GM12875 (cell line): Measurements from ENCODE around the gene CELF2.

Source experiments
- H3K4me3 ChIP-seq: one replicate; pipeline ENCODE4 v1.5.1; 2011; ENCODE audit warnings: low read depth, low read length, control low read depth
- CTCF ChIP-seq: IDR thresholded peaks from 2 replicates; pipeline ENCODE4 v1.5.1; 2011; ENCODE audit warnings: low read depth, mild to moderate bottlenecking, control low read depth, inconsistent platforms, low read length, moderate library complexity, borderline replicate concordance; ENCODE audit not compliant: insufficient read depth

The CELF2 gene

GRCh38 chr10:11235771-11236170 is 218.1 kb downstream of the CELF2 start:
- H3K4me3 ChIP-seq = no peak overlapping the region
- no peak for TF ChIP-seq CTCF

- H3K4me3 ChIP-seq = no peak overlapping the region
- no peak for TF ChIP-seq CTCF
These were observed 218.6 kb downstream of the CELF2 start for GRCh38 chr10:11236234-11236633.

GRCh38 chr10:11237571-11237970 is 219.9 kb downstream of the CELF2 start:
- no peak overlapping the region for H3K4me3 ChIP-seq
- no peak for TF ChIP-seq CTCF

- H3K4me3 ChIP-seq = no peak overlapping the region
- TF ChIP-seq CTCF = no peak
These were observed 221.2 kb downstream of the CELF2 start for GRCh38 chr10:11238893-11239292.

GRCh38 chr10:11240641-11241040 is 223.0 kb downstream of the CELF2 start:
- no peak for TF ChIP-seq CTCF
- H3K4me3 ChIP-seq = no peak overlapping the region

- TF ChIP-seq CTCF = no peak
- peak overlapping the region; percentile 22 for H3K4me3 ChIP-seq
These were observed 225.0 kb downstream of the CELF2 start for GRCh38 chr10:11242443-11243387.
